ENCODE data around the gene TMEM220.

GRCh38 chr17:10726196-10726595 is 3.6 kb downstream of the TMEM220 start:
- TF ChIP-seq CTCF (IDR thresholded peaks at IDR 0.05; ENCODE audit: poor library complexity) (no peak), EZH2phosphoT487 (IDR thresholded peaks at IDR 0.05; ENCODE audit: low read depth, severe bottlenecking, unreplicated experiment) (no peak)

All from hepatocyte (in vitro differentiated cells).